Activated CD8-positive, alpha-beta memory T cell treated with anti-CD3 and anti-CD28 coated beads, Interleukin-2, amount 50 U/mL, for 1 hour (primary cell): Measurements from ENCODE around the gene CAB39L.

Source experiments
- DNase-seq: peaks from one replicate; pipeline ENCODE4 v3.0.0-alpha.2; 2020; ENCODE audit errors: extremely low read depth

CAB39L gene

DNA sequence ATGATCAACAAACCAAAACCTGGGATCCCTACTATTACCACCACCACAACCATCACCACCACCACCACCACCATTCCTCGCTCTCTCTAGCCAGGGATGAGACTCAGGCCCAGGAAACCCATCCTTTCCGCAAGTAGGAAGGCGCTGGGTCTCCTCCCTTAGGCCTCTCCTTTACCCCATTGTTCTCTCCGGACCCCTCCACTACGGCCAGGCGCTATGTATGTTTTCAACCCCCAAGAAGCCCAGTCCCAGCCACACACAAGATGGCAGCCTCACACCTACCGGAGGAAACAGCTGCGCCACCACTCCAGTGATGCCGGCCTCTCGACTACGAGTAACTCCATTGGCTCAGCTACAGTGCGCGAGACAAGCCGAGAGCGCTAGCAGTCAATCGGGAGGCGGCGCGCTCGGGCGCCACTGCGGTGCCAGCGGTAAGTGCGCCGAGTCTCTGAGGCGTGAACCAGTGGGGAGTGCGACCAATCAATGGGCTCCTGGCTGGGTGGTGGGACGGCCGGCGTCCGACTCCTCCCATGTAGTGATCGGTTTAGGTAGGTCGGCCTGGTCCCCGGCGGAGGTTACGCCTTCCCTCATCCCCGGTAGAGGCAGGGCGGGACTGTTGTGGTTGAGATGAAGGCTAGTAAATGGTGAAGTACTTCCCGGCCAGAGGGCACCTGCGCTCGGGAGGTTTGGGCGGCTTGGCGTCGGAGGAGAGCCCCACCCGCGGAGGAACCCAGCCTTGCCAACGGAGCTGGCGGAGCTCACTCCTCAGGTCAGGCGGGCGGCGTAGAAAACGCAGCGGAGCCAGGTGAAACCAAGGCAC lies at the start of gene CAB39L, which contains the start of gene SETDB2:
Gene CAB39L, minus strand, starts transcription at position 361 of the 820 bp plus-strand sequence. CDS start 61,154 bp downstream, outside the sequence.
Gene SETDB2, plus strand, starts transcription at position 571 of the 820 bp plus-strand sequence. CDS start 7,620 bp downstream, outside the sequence.
- DNase-seq, result peak; percentile 95

- DNase-seq, result no peak
Measured at GRCh38 chr13:49488563-49488962, 44.7 kb upstream of the CAB39L start.

DNA sequence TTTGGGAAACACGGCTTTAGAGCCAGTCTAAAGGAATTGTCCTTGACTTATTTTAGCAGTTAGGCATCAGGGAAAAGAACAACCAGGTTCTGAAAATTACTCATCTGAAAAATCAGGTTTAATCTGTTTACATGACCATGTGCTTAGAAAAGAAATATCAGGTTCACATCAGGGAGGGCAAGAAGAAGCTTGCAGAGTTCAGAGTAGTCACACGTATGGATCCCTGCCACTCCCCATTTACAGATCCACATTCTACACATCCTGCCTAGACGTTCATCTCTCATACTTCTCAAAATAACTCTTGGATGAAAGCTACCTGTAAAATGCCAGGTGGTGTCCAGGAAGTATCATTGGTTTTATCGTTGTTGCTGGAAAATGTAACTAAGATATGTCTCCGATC lies 37.9 kb upstream of the CAB39L start:
- DNase-seq, result no peak

DNA sequence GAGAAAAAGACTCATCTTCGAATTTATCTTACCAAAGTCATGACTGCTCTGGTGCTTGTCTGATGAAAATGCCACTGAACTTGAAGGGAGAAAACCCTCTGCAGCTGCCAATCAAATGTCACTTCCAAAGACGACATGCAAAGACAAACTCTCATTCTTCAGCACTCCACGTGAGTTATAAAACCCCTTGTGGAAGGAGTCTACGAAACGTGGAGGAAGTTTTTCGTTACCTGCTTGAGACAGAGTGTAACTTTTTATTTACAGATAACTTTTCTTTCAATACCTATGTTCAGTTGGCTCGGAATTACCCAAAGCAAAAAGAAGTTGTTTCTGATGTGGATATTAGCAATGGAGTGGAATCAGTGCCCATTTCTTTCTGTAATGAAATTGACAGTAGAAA lies 32.7 kb upstream of the CAB39L start:
- no peak for DNase-seq

DNA sequence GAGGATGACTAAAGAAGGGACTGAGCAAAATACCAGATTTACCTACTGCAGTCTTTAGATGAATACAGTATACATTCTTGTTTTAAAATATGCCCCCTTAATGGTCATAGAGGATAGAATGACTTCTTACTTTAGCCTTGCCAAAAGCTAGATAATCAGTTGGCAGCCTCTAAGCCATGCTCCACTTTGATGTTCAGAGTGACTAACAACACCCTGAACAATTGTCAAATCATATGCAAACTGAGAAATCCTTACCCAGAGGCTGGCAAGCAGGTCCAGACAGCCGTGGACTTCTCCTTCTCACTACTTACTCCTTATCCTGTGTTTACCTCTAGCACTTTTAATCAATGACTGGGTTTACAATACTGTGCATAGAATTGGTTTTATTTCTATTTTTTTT lies 28.3 kb upstream of the CAB39L start:
- DNase-seq, result no peak

GRCh38 chr13:49466292-49466838 lies 22.5 kb upstream of the CAB39L start:
- no peak for DNase-seq

DNA sequence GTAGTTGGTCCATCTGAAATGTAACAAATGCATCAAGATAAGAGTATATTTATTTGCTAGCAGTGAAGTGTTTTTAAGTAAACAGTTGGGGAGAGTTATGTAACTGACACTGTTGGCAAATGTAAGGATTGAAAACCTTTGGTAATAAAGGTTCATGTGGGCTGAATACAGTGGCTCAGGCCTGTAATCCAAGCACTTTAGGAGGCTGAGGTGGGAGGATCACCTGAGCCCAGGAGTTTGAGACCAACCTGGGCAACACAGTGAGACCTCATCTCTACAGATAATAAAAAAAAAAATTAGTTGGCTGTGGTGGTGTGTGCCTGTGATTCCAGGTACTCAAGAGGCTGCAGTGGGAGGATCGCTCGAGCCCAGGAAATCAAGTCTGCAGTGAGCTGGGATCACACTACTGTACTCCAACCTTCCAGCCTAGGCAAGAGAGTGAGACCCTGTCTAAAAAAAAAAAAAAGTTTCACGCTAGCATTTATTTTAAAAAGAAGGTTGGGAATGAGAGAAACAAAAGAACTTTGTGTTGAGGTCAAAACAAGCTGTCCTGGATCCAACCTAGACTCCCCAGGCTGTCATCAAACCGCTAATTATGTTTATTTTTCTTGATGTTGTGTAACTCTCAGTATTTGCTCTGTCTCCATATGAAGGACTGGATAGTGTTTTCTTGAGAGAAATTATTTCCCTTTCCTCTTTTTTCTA lies 20.9 kb upstream of the CAB39L start:
- DNase-seq, result no peak

GRCh38 chr13:49464085-49464484 lies 20.2 kb upstream of the CAB39L start:
- no peak for DNase-seq

DNA sequence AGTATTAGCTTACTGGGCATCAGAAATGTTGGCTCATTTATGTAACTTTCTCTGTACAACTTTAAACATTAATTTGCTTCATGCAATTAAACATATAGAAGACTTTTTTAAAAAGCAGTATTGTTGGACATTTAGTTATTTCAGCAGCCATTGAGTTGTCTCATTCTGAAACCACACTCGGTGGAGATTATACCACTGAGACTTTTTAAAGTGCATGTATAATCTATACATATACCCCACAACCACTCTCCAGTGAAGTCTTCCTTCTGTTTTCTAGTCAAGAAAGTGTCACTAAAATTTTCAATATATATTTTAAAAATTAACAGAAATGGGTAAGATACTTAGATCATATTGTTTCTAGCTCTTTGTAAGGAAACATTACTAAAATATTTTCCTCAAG lies 15.7 kb upstream of the CAB39L start:
- DNase-seq, result no peak

DNA sequence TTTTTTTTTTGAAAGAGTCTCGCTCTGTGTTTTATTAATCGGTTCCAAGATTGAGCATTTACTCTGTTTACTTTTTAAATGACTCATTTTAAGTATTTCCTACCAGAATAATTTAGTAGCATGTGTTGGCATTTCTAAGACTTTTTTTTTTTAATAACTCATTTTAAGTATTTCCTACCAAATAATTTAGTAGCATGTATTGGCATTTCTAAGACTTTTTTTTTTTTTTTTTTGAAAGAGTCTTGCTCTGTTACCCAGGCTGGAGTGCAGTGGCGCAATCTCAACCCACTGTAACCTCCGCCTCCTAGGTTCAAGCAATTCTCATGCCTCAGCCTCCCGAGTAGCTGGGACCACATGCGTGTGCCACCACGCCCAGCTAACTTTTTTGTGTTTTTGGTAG lies 13.4 kb upstream of the CAB39L start:
- DNase-seq, result no peak

- DNase-seq, result no peak
Measured at GRCh38 chr13:49456156-49456555, 12.3 kb upstream of the CAB39L start.

DNA sequence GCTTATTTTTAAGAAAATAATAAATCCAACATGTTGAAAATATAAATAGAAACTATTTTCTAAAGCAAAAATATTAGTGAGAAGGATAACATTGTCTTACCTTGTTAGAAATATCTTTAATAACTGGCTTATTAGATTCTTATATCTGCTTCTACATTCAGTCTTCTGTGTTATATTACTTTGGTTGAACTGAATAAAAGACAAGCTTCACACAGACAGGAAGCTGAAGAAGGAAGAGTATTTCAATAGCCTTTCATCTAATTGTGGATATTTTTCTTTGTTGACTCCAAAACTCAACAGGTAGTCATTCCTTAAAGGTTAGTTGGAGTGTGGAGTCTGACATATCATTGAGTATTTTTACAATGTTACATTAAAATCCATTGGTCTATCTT lies 11.1 kb upstream of the CAB39L start:
- no peak for DNase-seq

DNA sequence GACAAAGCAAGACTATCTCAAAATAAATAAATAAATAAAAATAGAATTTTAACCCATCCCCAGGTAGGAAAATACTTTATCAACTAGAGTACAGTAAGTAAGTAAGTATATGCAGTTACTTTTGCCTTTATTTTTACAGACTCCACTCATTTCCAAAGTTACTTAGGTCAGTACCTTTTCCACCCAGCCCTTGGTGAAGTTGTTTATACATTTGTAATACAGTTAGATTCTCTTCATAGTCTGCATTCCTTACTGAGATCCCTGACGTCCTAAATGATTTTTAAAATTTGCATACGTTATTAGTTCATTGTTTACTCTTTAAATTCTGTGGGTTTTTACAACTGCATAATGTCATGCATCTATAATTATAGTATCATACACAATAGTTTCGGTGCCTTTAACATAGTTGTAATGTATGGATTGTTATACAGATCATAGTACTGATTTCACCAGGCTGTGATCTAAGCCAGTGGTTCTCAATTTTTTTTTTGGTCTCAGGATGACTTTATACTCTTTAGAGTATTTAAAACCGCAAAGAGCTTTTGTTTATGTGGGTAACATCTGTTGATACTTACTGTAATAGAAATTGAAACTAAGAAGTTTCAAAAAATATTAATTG lies 10.6 kb upstream of the CAB39L start:
- no peak for DNase-seq

DNA sequence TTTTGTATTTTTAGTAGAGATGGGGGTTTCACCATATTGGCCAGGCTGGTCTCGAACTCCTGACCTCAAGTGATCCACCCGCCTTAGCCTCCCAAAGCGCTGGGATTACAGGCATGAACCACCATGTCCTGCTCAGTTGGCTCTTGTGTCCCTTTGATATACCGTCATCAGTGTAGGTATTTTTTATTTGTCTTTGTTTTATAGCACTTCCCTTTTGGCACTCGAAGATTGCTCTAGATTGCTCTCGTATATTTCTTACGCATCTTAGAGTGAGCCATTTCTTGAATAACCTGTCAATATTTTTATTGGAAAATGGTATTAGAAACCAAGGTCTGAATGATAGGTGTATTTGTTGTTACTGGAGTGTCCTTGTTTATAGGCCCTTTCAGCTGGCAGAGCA lies 9.6 kb upstream of the CAB39L start:
- no peak for DNase-seq

DNA sequence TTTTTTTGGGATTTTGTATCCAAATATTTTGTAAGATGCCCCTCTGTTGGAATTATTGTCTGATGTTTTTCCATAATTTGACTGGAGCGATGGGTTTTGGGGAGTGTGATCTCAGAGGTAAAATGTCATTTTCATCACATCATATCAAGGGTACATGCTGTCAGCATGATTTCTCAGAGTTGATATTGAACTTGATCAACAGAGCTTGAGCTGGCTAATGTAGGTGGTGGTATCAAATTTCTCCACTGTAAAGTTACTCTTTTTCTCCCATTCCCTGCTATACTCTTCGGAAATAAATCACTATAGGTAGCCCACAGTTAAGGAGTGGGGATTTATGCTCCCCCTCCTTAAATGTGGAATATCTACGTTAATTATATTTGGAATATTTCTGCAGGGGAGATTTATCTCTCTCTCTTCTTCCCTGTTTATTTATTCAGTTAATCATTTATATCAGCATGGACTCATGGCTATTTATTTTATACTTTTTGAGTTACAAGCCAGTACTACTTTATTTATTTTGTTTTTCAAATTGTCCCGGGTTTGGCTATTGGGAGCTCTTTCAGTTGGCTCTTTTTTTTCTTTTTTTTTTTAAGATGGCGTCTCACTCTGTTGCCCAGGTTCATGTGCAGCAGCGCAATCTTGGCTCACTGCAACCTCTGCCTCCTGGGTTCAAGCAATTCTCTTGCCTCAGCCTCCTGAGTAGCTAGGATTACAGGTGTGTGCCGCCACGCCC lies 9.0 kb upstream of the CAB39L start:
- DNase-seq, result no peak

GRCh38 chr13:49450105-49450819 lies 6.4 kb upstream of the CAB39L start:
- DNase-seq, result no peak

- DNase-seq, result no peak
Measured at GRCh38 chr13:49448753-49449152, 4.9 kb upstream of the CAB39L start.

GRCh38 chr13:49446473-49446872 lies 2.6 kb upstream of the CAB39L start:
- DNase-seq, result no peak

GRCh38 chr13:49444524-49445395 lies 896 bp upstream of the CAB39L start:
- DNase-seq, result no peak

GRCh38 chr13:49443357-49443703 lies 534 bp downstream of the CAB39L start:
- DNase-seq, result no peak
